Thymus (tissue), 11 donors: ENCODE results near the gene KRT73. TPM values are rescaled to one million over a fixed set of nuclear protein-coding genes. Genes with fewer than 3 reads are reported as not detected.

Source experiments
- DNase-seq, 9 donors: peaks; one replicate each; pipeline ENCODE4 v3.0.0-alpha.2; 2013; ENCODE audit warnings: low spot score in 9 of 9, low read depth in 6 of 9, missing footprints in 1 of 9
- H3K27ac ChIP-seq, 2 donors: one replicate each; pipeline ENCODE4 v1.5.1; 2013; ENCODE audit warnings: control low read depth in 1 of 2, low read depth in 1 of 2, low read length in 1 of 2, mild to moderate bottlenecking in 1 of 2, moderate library complexity in 1 of 2
- H3K27me3 ChIP-seq, 2 donors: one replicate each; pipeline ENCODE4 v1.5.1; 2013; ENCODE audit warnings: low read length in 1 of 2; ENCODE audit not compliant: control insufficient read depth in 2 of 2, insufficient read depth in 1 of 2
- H3K36me3 ChIP-seq, 2 donors: one replicate each; pipeline ENCODE4 v1.5.1; 2013; ENCODE audit warnings: low read length in 1 of 2, mild to moderate bottlenecking in 1 of 2, moderate library complexity in 1 of 2; ENCODE audit not compliant: control insufficient read depth in 2 of 2, insufficient read depth in 2 of 2
- H3K4me1 ChIP-seq, 2 donors: one replicate each; pipeline ENCODE4 v1.5.1; 2013; ENCODE audit warnings: low read length in 2 of 2; ENCODE audit not compliant: control insufficient read depth in 2 of 2, insufficient read depth in 2 of 2
- H3K4me3 ChIP-seq, 2 donors: one replicate each; pipeline ENCODE4 v1.5.1; 2013; ENCODE audit warnings: low read length in 2 of 2, control low read depth in 1 of 2, mild to moderate bottlenecking in 1 of 2
- H3K9me3 ChIP-seq, 2 donors: one replicate each; pipeline ENCODE4 v1.5.1; 2013; ENCODE audit warnings: low read length in 1 of 2, mild to moderate bottlenecking in 1 of 2; ENCODE audit not compliant: control insufficient read depth in 2 of 2, insufficient read depth in 1 of 2
- WGBS: extraction: QIAGEN DNeasy Blood & Tissue Kit; methylation state at CpG from one replicate; pipeline ENCODE4 v1.1.7; 2013; 5-methylcytosine and 5-hydroxymethylcytosine counted together
- polyA plus RNA-seq: library from polyadenylated mRNA; stranded (reverse); fragments of 200-250 nt; gene quantifications from one replicate; pipeline ENCODE4 v1.2.3, GENCODE V29; 2013
- total RNA-seq: library from RNA; stranded (reverse); fragments of 120-200 nt; gene quantifications from one replicate; pipeline ENCODE4 v1.2.4, GENCODE V29; 2013
- donor health status: healthy.

KRT73 gene
- total and polyA plus RNA-seq, 2 donors = 0.28 to 1.9 TPM

DNA sequence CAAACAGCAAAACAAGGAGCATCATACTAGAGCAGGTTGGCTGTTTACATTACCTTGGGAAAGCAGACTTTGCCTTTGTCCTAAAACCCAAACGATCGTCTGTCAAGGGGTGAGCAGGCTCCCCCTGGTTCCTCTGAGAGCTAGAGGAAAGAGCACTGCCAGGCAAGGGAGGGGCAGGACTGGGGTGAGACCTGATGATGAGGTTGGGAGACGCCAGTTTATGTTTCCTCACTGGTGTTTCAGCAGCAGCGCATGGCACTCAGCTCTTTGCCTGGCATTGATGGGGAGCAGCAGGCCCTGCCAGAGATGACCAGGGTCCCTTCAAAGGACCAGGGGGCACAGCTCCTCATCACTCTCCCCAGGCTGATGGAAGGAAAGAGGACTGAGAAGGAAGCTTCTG, 41.6 kb upstream of the KRT73 start:
- 99% methylated on average over 4 of the region's 4 CpGs for WGBS
- no peak for DNase-seq
- Histone ChIP-seq H3K4me3 (no peak overlapping the region), H3K27ac (no peak overlapping the region), H3K27me3 (peaks cover 0 to 4% of the 10 kb centered on the region in 2 donors), H3K9me3 (no peaks in the 10 kb centered on the region), H3K4me1 (peaks cover 0 to 7% of the 10 kb centered on the region in 2 donors), H3K36me3 (no peaks in the 10 kb centered on the region)

DNA sequence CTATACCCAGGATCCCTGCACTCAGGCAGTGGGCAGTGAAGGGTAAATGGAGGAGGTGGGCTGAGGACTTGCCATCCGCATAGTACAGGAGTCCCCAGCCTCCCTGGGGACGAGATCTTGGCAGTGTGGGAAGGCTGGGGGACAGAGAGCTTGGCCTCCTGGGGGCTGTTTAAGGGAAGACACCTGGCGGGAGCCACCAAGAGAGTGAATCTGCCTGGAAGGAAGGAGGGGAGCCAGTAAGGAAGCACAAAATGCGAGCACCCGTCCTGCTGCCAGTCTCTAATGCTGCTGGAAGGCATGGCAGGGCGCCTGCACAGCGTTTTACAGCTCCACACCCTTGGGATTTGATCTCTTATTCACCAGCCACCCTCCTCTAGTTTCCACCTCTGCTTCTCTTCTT, 41.0 kb upstream of the KRT73 start:
- no peak for DNase-seq
- H3K4me3 ChIP-seq = no peak overlapping the region
- no peaks in the 10 kb centered on the region for H3K9me3 ChIP-seq
- H3K27ac ChIP-seq = no peak overlapping the region
- WGBS = 78% methylated on average over 7 of the region's 7 CpGs
- H3K36me3 ChIP-seq = no peaks in the 10 kb centered on the region
- peaks cover 0 to 4% of the 10 kb centered on the region in 2 donors for H3K27me3 ChIP-seq
- H3K4me1 ChIP-seq = peaks cover 0 to 7% of the 10 kb centered on the region in 2 donors

DNA sequence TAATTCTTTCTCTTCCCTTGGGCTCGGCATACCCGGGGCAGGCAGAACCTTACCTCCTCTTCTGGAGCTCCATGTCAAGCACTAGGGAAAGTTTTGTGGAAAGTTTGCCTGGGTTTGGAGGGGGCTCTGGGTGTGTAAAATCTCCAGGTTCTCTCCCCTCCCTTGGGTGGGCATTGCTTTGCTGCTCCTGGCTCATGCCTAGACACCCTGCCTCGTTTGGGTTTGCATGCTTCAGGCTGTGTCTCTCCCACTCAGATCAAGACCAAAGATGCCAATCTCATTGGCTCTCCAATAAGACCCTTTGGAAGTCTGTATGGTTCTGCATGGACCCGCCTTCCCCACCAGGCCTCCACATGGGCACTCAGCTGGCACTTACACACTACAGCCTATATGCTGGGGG, 39.8 kb upstream of the KRT73 start:
- Histone ChIP-seq H3K9me3 (no peaks in the 10 kb centered on the region), H3K27me3 (peaks cover 0 to 4% of the 10 kb centered on the region in 2 donors), H3K36me3 (no peaks in the 10 kb centered on the region), H3K4me1 (peaks cover 0 to 7% of the 10 kb centered on the region in 2 donors), H3K4me3 (no peak overlapping the region), H3K27ac (no peak overlapping the region)
- no peak for DNase-seq
- 95% methylated on average over 4 of the region's 4 CpGs for WGBS

DNA sequence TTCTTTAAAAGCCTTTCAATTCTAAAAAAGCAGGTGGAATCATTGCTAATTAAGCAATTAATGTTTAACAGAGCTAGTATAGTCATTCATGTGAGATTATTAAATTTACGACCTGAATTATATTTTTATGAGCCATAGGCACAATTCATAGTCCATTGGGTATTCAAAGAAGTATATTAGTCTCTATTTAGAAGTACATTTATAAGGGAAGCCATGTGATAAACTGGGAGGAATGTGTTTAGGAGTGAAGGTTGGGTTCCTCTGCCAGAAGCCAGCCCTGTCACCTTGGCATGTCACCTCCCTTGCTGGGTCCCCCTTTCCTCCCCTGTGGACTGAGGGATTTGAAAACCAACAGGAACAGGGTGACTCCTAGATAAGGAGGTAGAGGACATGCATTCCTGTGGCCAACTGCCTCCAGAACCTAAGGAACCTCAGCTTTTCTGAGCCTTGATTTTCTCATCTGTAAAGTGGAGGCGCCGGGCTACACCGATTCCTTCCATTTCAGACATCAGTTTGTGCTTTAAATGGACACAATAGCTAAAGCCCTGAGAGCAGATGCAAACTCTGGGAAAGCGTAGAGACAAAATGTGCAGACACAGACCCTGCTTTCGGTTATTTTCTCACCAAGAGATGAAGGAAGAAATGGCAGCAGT, 39.0 kb upstream of the KRT73 start:
- 97% methylated on average over 6 of the region's 6 CpGs for WGBS
- peaks cover 0 to 4% of the 10 kb centered on the region in 2 donors for H3K27me3 ChIP-seq
- H3K4me1 ChIP-seq = peaks cover 0 to 6% of the 10 kb centered on the region in 2 donors
- H3K36me3 ChIP-seq = no peaks in the 10 kb centered on the region
- no peak overlapping the region for H3K4me3 ChIP-seq
- no peaks in the 10 kb centered on the region for H3K9me3 ChIP-seq
- DNase-seq = no peak
- H3K27ac ChIP-seq = no peak overlapping the region

DNA sequence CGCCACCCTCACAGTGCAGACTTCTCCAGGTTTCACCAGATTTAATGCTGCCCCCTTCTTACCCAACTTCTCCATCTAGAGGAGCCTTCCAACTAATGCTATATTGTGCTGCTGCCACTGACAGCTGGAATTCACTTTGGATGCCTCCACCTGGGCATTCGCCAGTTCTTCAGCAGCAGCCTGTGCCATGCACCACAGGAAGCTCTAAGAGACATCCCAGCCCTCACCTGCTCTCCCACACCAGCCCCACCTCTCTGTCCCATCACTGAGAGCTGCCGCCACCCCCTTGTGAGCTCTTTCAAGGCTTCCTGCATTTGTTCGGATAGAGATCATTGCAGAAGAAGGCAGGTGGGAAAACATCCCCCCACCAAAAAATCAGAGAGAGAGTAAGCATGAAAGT, 38.3 kb upstream of the KRT73 start:
- peaks cover 0 to 4% of the 10 kb centered on the region in 2 donors for H3K27me3 ChIP-seq
- no peak overlapping the region for H3K4me3 ChIP-seq
- no peak for DNase-seq
- H3K27ac ChIP-seq = no peak overlapping the region
- H3K36me3 ChIP-seq = no peaks in the 10 kb centered on the region
- 84% methylated on average over 4 of the region's 4 CpGs for WGBS
- H3K9me3 ChIP-seq = no peaks in the 10 kb centered on the region
- H3K4me1 ChIP-seq = no peaks in the 10 kb centered on the region

DNA sequence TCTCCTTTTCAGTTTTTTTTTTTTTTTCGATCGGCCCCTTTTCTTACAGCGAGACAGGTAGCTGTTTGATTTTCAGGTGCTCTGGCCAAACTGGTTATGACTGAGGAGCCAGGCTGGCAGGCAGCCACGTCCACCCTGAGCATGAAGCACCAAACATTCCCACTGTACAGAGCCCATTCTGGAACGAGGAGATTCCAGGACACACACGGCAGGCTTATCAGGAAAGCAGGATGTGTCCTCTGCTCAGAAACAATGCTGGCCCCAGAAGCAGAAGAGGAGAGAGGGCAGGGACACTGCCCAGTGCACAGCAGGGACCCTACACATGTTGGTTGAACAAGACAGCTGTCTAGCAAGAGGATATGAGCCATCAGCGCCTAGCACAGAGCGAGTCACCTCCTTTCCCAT, 37.4 kb upstream of the KRT73 start:
- no peak for DNase-seq
- H3K27ac ChIP-seq = no peak overlapping the region
- peaks cover 0 to under 1% of the 10 kb centered on the region in 2 donors for H3K4me1 ChIP-seq
- no peak overlapping the region for H3K4me3 ChIP-seq
- peaks cover 0 to 4% of the 10 kb centered on the region in 2 donors for H3K27me3 ChIP-seq
- no peaks in the 10 kb centered on the region for H3K9me3 ChIP-seq
- WGBS = 88% methylated on average over 8 of the region's 8 CpGs
- no peaks in the 10 kb centered on the region for H3K36me3 ChIP-seq

DNA sequence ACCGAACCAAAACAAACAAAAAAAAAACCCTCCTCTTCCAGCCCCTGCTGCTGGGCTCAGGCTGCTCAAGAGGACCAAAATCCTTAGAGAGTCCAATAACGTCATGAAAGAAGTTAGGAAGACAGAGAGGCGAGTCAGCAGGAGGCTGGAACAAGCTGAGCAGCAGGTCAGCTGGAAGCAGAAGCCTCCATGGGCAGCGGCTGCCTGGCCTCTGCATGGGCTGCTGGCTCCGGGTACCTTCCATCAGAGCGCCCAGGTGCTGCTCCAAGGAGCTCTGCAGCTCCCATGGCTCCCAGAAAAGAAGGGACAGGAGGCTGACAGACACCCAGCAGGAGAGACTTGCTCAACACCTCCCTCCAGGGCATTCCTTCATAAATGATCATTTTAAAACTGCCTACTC, 36.9 kb upstream of the KRT73 start:
- H3K4me3 ChIP-seq = no peak overlapping the region
- 83% methylated on average over 6 of the region's 6 CpGs for WGBS
- peaks cover 0 to 4% of the 10 kb centered on the region in 2 donors for H3K27me3 ChIP-seq
- no peak overlapping the region for H3K27ac ChIP-seq
- H3K9me3 ChIP-seq = no peaks in the 10 kb centered on the region
- peaks cover 0 to 3% of the 10 kb centered on the region in 2 donors for H3K4me1 ChIP-seq
- no peak for DNase-seq
- no peaks in the 10 kb centered on the region for H3K36me3 ChIP-seq

DNA sequence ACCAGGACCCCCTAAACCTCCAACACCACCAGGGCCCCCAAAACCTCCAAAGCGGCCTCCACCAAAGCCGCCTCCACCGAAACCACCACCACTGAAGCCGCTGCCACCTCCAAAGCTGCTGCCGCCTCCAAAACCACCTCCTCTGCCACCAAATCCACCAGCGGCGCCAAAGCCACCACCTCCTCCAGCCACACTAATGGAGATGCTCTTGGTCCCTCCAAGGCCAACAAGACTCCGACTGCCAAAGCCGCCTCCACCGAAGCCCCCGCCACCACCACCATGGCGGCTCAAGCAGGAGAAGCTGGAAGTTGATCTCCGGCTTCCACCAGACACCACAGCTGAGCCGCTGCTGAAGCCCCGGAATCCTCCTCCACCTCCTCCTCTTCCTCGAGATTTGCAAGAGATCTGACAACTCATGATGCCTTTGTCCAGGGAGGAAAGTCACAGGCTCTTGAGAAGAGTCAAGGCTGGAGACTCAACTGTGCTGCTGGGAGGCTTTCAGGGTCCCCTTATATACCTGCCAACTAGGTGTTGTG, 33.4 kb upstream of the KRT73 start, which contains the start of gene KRT2:
KRT2 (minus strand) TSS at position 486 of the 536 bp plus-strand sequence; CDS start at position 417, 69 bp downstream.
- Histone ChIP-seq H3K9me3 (no peaks in the 10 kb centered on the region), H3K36me3 (no peaks in the 10 kb centered on the region), H3K27ac (peak within 1 kb of the TSS in 1 of 2 donors; percentile 68), H3K4me1 (peaks cover 0 to 23% of the 10 kb centered on the region in 2 donors), H3K27me3 (peaks cover 0 to 4% of the 10 kb centered on the region in 2 donors), H3K4me3 (no peak within 1 kb of the TSS)
- DNase-seq = no peak
- WGBS = 98% methylated on average over 16 of the region's 16 CpGs

DNA sequence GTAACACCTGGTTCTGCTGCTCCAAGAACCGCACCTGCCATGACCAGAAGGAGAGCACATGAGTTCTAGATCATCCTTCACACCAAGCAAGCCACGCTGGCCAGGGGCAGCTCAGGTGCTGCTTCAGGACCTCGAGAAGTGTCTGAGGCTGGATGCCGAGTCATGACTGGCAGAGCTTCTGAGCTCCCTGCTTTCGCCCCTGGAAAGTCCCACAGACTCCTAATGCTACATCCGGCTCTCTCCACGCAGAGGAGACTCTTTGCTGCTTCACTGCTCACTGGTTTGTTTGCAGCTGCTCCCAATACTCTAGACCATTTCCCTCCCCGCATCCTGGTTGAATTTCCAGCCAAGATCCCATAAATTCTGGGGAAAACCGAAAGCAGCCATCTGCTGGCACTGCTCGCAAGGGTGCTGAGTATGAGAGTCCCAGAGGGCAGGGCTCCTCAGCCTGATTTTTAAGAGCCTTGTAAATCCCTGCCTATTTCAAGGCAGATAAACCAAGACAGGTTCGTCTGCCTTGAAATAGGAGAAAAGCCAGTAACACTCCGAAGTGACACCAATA, 32.2 kb upstream of the KRT73 start:
- Histone ChIP-seq H3K27me3 (peaks cover 0 to 4% of the 10 kb centered on the region in 2 donors), H3K4me3 (no peak overlapping the region), H3K36me3 (no peaks in the 10 kb centered on the region), H3K27ac (peak overlapping the region; percentile 10 to 68), H3K9me3 (no peaks in the 10 kb centered on the region), H3K4me1 (peaks cover 0 to 33% of the 10 kb centered on the region in 2 donors)
- 84% methylated on average over 12 of the region's 12 CpGs for WGBS
- DNase-seq = peak in 1 of 9 donors; percentile 16
